Hematopoietic multipotent progenitor cell (in vitro differentiated cells): ENCODE measurements around the gene GNLY. TPM values are rescaled to one million over a fixed set of nuclear protein-coding genes. Genes with fewer than 3 reads are reported as not detected.
"Not testable (repeated sequence)": the region's sequence is repeated elsewhere in the genome, so short reads cannot be mapped to it uniquely, and the experiment has no call there.

ENCODE experiments used
- DNase-seq, 3 donors: peaks; one replicate each; pipeline ENCODE4 v3.0.0-alpha.2; 2011 to 2015; ENCODE audit warnings: low read depth in 2 of 3, low spot score in 2 of 3
- total RNA-seq: library from RNA; depleted of rRNA; stranded (reverse); fragments of >200 nt; gene quantifications from one replicate; pipeline ENCODE4 v1.2.3, GENCODE V29; 2012

GNLY gene
- total RNA-seq, result 0.27 TPM

GRCh38 chr2:85694052-85695025 is at the start of gene GNLY:
Gene GNLY (plus strand): TSS chr2:85694358. CDS start chr2:85694419, 61 bp downstream.
- DNase-seq, result no peak

- no peak for DNase-seq
Measured at GRCh38 chr2:85644909-85645308, 49.2 kb upstream of the GNLY start.

- no peak for DNase-seq
Measured at GRCh38 chr2:85646166-85646565, 48.0 kb upstream of the GNLY start.

GRCh38 chr2:85647823-85648526 is 46.2 kb upstream of the GNLY start:
- no peak for DNase-seq

- peak in 2 of 3 donors; percentile 24 to 54 for DNase-seq
Measured at GRCh38 chr2:85648619-85649018, 45.5 kb upstream of the GNLY start.

GRCh38 chr2:85649201-85650190 is 44.7 kb upstream of the GNLY start:
- DNase-seq, result no peak

- no peak for DNase-seq
Measured at GRCh38 chr2:85650456-85650855, 43.7 kb upstream of the GNLY start.

- DNase-seq, result no peak
Measured at GRCh38 chr2:85651097-85651496, 43.1 kb upstream of the GNLY start.

GRCh38 chr2:85652056-85652455 is 42.1 kb upstream of the GNLY start:
- DNase-seq, result no peak

- DNase-seq, result no peak
Measured at GRCh38 chr2:85653996-85654395, 40.2 kb upstream of the GNLY start.

- no peak for DNase-seq
Measured at GRCh38 chr2:85655961-85656417, 38.2 kb upstream of the GNLY start.

- DNase-seq, result no peak
Measured at GRCh38 chr2:85656468-85656867, 37.7 kb upstream of the GNLY start.

GRCh38 chr2:85657399-85657798 is 36.8 kb upstream of the GNLY start:
- not testable (repeated sequence) for DNase-seq

- DNase-seq, result no peak
Measured at GRCh38 chr2:85659324-85659981, 34.7 kb upstream of the GNLY start.

- not testable (repeated sequence) for DNase-seq
Measured at GRCh38 chr2:85660301-85660700, 33.9 kb upstream of the GNLY start.

- DNase-seq, result no peak
Measured at GRCh38 chr2:85660725-85661124, 33.4 kb upstream of the GNLY start.

- DNase-seq, result no peak
Measured at GRCh38 chr2:85661139-85661858, 32.9 kb upstream of the GNLY start.

- DNase-seq, result no peak
Measured at GRCh38 chr2:85662899-85663593, 31.1 kb upstream of the GNLY start.
